Trophoblast cell (in vitro differentiated cells and primary cell): Measurements from ENCODE around the gene PPP1R13B.
A peak's percentile ranks its signal among the peaks of the same experiment; 100 is the strongest.

ENCODE experiments used
- DNase-seq, 2 donors: peaks; one replicate each; pipeline ENCODE4 v3.0.0-alpha.2; 2016
- H2AFZ ChIP-seq: 2 replicates; pipeline ENCODE4 v1.6.1; 2013; ENCODE audit warnings: low read length, moderate library complexity, mild to moderate bottlenecking; ENCODE audit not compliant: insufficient read depth, poor library complexity
- H2AK5ac ChIP-seq: 2 replicates; pipeline ENCODE4 v1.6.1; 2013; ENCODE audit warnings: mild to moderate bottlenecking, low read length
- H2BK120ac ChIP-seq: 2 replicates; pipeline ENCODE4 v1.6.1; 2013; ENCODE audit warnings: low read length, mild to moderate bottlenecking, moderate library complexity; ENCODE audit not compliant: insufficient read depth, poor library complexity
- H2BK12ac ChIP-seq: 2 replicates; pipeline ENCODE4 v1.6.1; 2013; ENCODE audit warnings: mild to moderate bottlenecking, low read length, moderate library complexity
- H2BK5ac ChIP-seq: 2 replicates; pipeline ENCODE4 v1.6.1; 2013; ENCODE audit warnings: low read length, low read depth, moderate library complexity, mild to moderate bottlenecking; ENCODE audit not compliant: poor library complexity
- H3K14ac ChIP-seq: 2 replicates; pipeline ENCODE4 v1.6.1; 2013; ENCODE audit warnings: mild to moderate bottlenecking, low read length
- H3K18ac ChIP-seq: 2 replicates; pipeline ENCODE4 v1.6.1; 2013; ENCODE audit warnings: mild to moderate bottlenecking, low read length
- H3K23ac ChIP-seq: 2 replicates; pipeline ENCODE4 v1.6.1; 2013; ENCODE audit warnings: low read length
- H3K27ac ChIP-seq: 2 replicates; pipeline ENCODE4 v1.5.1; 2013; ENCODE audit warnings: low read depth, mild to moderate bottlenecking, inconsistent platforms, low read length, moderate library complexity
- H3K27me3 ChIP-seq: 2 replicates; pipeline ENCODE4 v1.6.1; 2013; ENCODE audit warnings: inconsistent platforms, mild to moderate bottlenecking, low read length, moderate library complexity; ENCODE audit not compliant: insufficient read depth
- H3K36me3 ChIP-seq, 2 experiments: 1 replicate in 1 of 2; 2 replicates in 1 of 2; pipeline ENCODE4 v1.6.1; 2013; ENCODE audit warnings: low read length in 2 of 2, mild to moderate bottlenecking in 2 of 2, moderate library complexity in 1 of 2; ENCODE audit not compliant: insufficient read depth in 2 of 2, control insufficient read depth in 1 of 2
- H3K4ac ChIP-seq: 2 replicates; pipeline ENCODE4 v1.6.1; 2013; ENCODE audit warnings: low read depth, mild to moderate bottlenecking, low read length, moderate library complexity
- H3K4me1 ChIP-seq, 2 experiments: 1 replicate in 1 of 2; 2 replicates in 1 of 2; pipeline ENCODE4 v1.6.1; 2013; ENCODE audit warnings: low read length in 2 of 2, mild to moderate bottlenecking in 2 of 2, moderate library complexity in 1 of 2; ENCODE audit not compliant: insufficient read depth in 2 of 2, control insufficient read depth in 1 of 2
- H3K4me2 ChIP-seq: 2 replicates; pipeline ENCODE4 v1.6.1; 2013; ENCODE audit warnings: inconsistent platforms, mild to moderate bottlenecking, low read length, moderate library complexity
- H3K4me3 ChIP-seq: 2 replicates; pipeline ENCODE4 v1.5.1; 2013; ENCODE audit warnings: mild to moderate bottlenecking, low read depth, low read length, inconsistent platforms
- H3K79me1 ChIP-seq: one replicate; pipeline ENCODE4 v1.6.1; 2013; ENCODE audit warnings: low read length
- H3K79me2 ChIP-seq: 2 replicates; pipeline ENCODE4 v1.6.1; 2013; ENCODE audit warnings: low read length, mild to moderate bottlenecking; ENCODE audit not compliant: control insufficient read depth, insufficient read depth, poor library complexity
- H3K9ac ChIP-seq: 2 replicates; pipeline ENCODE4 v1.6.1; 2013; ENCODE audit warnings: mild to moderate bottlenecking, low read length
- H3K9me3 ChIP-seq: 2 replicates; pipeline ENCODE4 v1.6.1; 2013; ENCODE audit warnings: low read depth, mild to moderate bottlenecking, control low read depth, inconsistent platforms, low read length; ENCODE audit not compliant: insufficient read depth
- H4K12ac ChIP-seq: 2 replicates; pipeline ENCODE4 v1.6.1; 2013; ENCODE audit warnings: low read depth, mild to moderate bottlenecking, low read length, moderate library complexity
- H4K8ac ChIP-seq: 2 replicates; pipeline ENCODE4 v1.6.1; 2013; ENCODE audit warnings: low read depth, mild to moderate bottlenecking, low read length, moderate library complexity
- H4K91ac ChIP-seq: one replicate; pipeline ENCODE4 v1.6.1; 2013; ENCODE audit warnings: low read depth, mild to moderate bottlenecking, low read length, moderate library complexity
- WGBS: extraction: QIAGEN DNeasy Blood & Tissue Kit; methylation state at CpG from one replicate; pipeline ENCODE4 v1.1.7; 2013; ENCODE audit warnings: missing lambda C conversion rate; ENCODE audit not compliant: insufficient read length, insufficient coverage; ENCODE audit errors: extremely low coverage; 5-methylcytosine and 5-hydroxymethylcytosine counted together

PPP1R13B gene

DNA sequence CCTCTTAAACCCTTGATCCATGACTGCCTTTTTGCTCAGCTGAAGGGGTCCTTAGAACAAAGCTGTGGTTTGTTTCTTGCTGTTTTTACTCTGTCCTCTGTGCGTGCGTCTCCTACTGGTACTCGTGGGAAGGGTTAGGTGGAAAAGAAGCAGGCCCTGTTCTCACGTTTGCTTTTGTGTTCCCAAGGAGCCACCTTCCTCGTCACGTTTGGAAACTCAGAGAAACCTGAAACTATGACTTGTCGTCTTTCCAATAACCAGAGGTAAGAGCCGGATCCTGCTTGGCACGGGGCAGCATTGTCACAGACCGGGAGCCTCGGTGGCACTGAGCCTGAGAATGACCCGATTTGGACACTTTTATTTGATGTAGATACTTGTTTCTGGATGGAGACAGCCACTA lies 118.7 kb downstream of the PPP1R13B start:
- H3K23ac ChIP-seq = no peak overlapping the region
- peaks cover 3 to 8% of the 10 kb centered on the region in 2 experiments for H3K4me1 ChIP-seq
- H3K4me3 ChIP-seq = no peak overlapping the region
- no peak overlapping the region for H2BK12ac ChIP-seq
- no peak overlapping the region for H3K18ac ChIP-seq
- no peak for DNase-seq
- no peak overlapping the region for H4K12ac ChIP-seq
- no peak overlapping the region for H3K9ac ChIP-seq
- no peak overlapping the region for H3K4ac ChIP-seq
- peaks cover under 1% of the 10 kb centered on the region for H3K79me2 ChIP-seq
- no CpG with 5 or more reads among the region's 12 CpGs for WGBS
- no peak overlapping the region for H2BK5ac ChIP-seq
- no peaks in the 10 kb centered on the region for H3K27me3 ChIP-seq
- H4K91ac ChIP-seq = no peak overlapping the region
- peaks cover 5% of the 10 kb centered on the region for H3K9me3 ChIP-seq
- no peak overlapping the region for H2AFZ ChIP-seq
- H3K79me1 ChIP-seq = no peaks in the 10 kb centered on the region
- H2BK120ac ChIP-seq = no peak overlapping the region
- no peak overlapping the region for H2AK5ac ChIP-seq
- H3K27ac ChIP-seq = no peak overlapping the region
- no peak overlapping the region for H4K8ac ChIP-seq
- peaks cover 46 to 64% of the 10 kb centered on the region in 2 experiments for H3K36me3 ChIP-seq
- no peak overlapping the region for H3K14ac ChIP-seq
- no peak overlapping the region for H3K4me2 ChIP-seq

DNA sequence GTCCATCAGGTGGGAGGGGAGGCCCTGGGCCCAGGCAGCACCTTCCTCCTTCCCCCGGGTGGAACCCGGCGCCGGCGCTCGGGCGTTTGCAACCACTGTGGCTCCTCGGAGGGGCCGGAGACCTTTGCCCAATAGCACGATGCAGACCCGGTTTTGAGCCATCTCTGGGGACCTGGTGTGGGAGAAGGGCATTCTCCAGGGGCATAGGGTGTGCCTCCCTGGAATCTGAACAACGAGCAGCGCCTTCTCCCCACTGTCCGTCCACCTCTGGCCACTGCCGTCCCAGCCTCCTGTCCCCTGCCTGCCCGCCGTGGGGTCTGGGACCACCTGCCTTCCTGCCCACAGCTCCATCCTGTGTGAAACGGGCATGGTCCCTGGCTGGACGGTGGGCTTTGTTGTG lies 119.2 kb downstream of the PPP1R13B start:
- no peak overlapping the region for H4K12ac ChIP-seq
- no peak overlapping the region for H2AFZ ChIP-seq
- peaks cover 46 to 64% of the 10 kb centered on the region in 2 experiments for H3K36me3 ChIP-seq
- H2BK5ac ChIP-seq = no peak overlapping the region
- H3K4ac ChIP-seq = no peak overlapping the region
- H3K79me2 ChIP-seq = peaks cover 1% of the 10 kb centered on the region
- H3K9ac ChIP-seq = no peak overlapping the region
- no peak overlapping the region for H2BK12ac ChIP-seq
- H4K91ac ChIP-seq = no peak overlapping the region
- H3K27ac ChIP-seq = no peak overlapping the region
- H3K4me1 ChIP-seq = peaks cover 0 to 5% of the 10 kb centered on the region in 2 experiments
- peaks cover 5% of the 10 kb centered on the region for H3K9me3 ChIP-seq
- no peaks in the 10 kb centered on the region for H3K79me1 ChIP-seq
- no CpG with 5 or more reads among the region's 19 CpGs for WGBS
- no peak for DNase-seq
- no peak overlapping the region for H4K8ac ChIP-seq
- no peak overlapping the region for H3K14ac ChIP-seq
- no peak overlapping the region for H3K4me2 ChIP-seq
- H2AK5ac ChIP-seq = no peak overlapping the region
- H3K27me3 ChIP-seq = no peaks in the 10 kb centered on the region
- H2BK120ac ChIP-seq = no peak overlapping the region
- no peak overlapping the region for H3K18ac ChIP-seq
- H3K23ac ChIP-seq = no peak overlapping the region
- H3K4me3 ChIP-seq = no peak overlapping the region

DNA sequence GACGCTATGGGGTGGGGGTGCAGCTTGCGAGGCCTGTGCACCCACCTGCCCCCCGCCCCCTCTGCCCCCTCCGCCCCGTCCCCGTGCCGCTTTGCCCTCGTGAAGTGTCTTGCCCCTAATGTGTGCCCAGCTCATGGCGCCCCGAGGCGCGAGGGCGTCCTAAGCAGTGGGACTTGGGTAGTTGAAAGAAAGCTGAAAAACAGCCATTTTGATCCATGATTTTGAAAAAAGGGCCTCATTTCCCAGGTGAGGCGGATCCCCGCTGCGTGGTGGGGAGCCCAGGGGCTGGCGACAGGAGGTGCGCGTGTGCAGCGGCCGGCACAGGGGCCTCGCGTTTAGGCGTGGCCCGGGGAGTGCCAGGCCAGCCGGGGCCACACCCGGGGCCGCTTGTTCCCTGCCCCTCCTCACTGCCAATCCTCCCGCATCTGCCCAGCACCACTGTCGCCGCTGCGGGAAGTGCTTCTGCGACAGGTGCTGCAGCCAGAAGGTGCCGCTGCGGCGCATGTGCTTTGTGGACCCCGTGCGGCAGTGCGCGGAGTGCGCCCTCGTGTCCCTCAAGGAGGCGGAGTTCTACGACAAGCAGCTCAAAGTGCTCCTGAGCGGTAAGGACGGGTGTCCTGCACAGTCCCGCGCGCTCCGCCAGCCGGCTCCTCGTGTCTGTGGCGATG lies 119.9 kb downstream of the PPP1R13B start:
- peaks cover 0 to under 1% of the 10 kb centered on the region in 2 experiments for H3K4me1 ChIP-seq
- H3K14ac ChIP-seq = no peak overlapping the region
- H3K27me3 ChIP-seq = no peaks in the 10 kb centered on the region
- H3K9me3 ChIP-seq = peaks cover 2% of the 10 kb centered on the region
- H2AFZ ChIP-seq = no peak overlapping the region
- no peak overlapping the region for H2BK5ac ChIP-seq
- H3K9ac ChIP-seq = no peak overlapping the region
- WGBS = no CpG with 5 or more reads among the region's 53 CpGs
- no peak overlapping the region for H3K23ac ChIP-seq
- peaks cover 1% of the 10 kb centered on the region for H3K79me2 ChIP-seq
- no peak overlapping the region for H2BK120ac ChIP-seq
- H2BK12ac ChIP-seq = no peak overlapping the region
- no peak overlapping the region for H3K27ac ChIP-seq
- H3K36me3 ChIP-seq = peaks cover 46 to 59% of the 10 kb centered on the region in 2 experiments
- no peak overlapping the region for H3K4ac ChIP-seq
- no peak overlapping the region for H4K91ac ChIP-seq
- H3K79me1 ChIP-seq = no peaks in the 10 kb centered on the region
- H4K8ac ChIP-seq = no peak overlapping the region
- no peak overlapping the region for H3K4me3 ChIP-seq
- H2AK5ac ChIP-seq = no peak overlapping the region
- H3K4me2 ChIP-seq = no peak overlapping the region
- no peak for DNase-seq
- no peak overlapping the region for H4K12ac ChIP-seq
- H3K18ac ChIP-seq = no peak overlapping the region

DNA sequence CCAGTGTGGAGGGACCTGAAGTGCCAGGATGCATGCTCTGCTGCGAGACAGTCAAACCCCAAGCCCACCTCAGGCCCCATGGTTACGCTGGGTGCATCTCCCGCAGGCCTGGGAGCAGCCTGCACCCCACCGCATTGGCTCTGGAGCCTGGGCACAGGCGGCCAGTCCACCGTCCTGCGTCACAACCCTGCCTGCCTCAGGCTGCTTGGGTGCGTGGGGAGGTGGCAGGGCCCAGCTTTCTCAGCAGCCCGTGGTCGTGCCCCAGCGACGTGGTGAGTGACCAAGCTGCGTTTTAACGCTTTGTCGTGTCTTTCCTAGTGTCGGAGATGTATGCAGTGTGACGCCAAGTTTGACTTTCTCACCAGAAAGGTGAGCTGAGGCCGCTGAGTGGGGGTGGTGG lies 120.9 kb downstream of the PPP1R13B start:
- Histone ChIP-seq H3K4me3 (peak overlapping the region; percentile 2), H3K4me1 (no peaks in the 10 kb centered on the region), H2BK5ac (no peak overlapping the region), H3K23ac (no peak overlapping the region), H3K4me2 (no peak overlapping the region), H3K27ac (no peak overlapping the region), H2BK12ac (no peak overlapping the region), H4K12ac (no peak overlapping the region), H2AK5ac (no peak overlapping the region), H3K9ac (no peak overlapping the region), H3K79me2 (peaks cover 1% of the 10 kb centered on the region), H4K91ac (no peak overlapping the region), H2BK120ac (no peak overlapping the region), H3K36me3 (peaks cover 38 to 49% of the 10 kb centered on the region in 2 experiments), H4K8ac (no peak overlapping the region), H3K4ac (no peak overlapping the region), H3K14ac (no peak overlapping the region), H3K79me1 (no peaks in the 10 kb centered on the region), H3K9me3 (no peaks in the 10 kb centered on the region), H3K27me3 (no peaks in the 10 kb centered on the region), H3K18ac (no peak overlapping the region), H2AFZ (no peak overlapping the region)
- DNase-seq = no peak
- WGBS = no CpG with 5 or more reads among the region's 18 CpGs
